ENCODE results near the gene GLP2R.

Gene GLP2R

GRCh38 chr17:9802294-9802693 is 23.4 kb upstream of the GLP2R start:
- H3K4me3 ChIP-seq (replicated peaks in 1 of 2; ENCODE audit: low read depth in 2 of 2, low read length in 2 of 2): no peak overlapping the region
- DNase-seq (ENCODE audit: low read depth in 2 of 2): no peak
- TF ChIP-seq CTCF (IDR thresholded peaks at IDR 0.05; ENCODE audit: low read depth, low read length): no peak

GRCh38 chr17:9802697-9803096 is 23.0 kb upstream of the GLP2R start:
- no peak overlapping the region for H3K4me3 ChIP-seq (replicated peaks in 1 of 2; ENCODE audit: low read depth in 2 of 2, low read length in 2 of 2)
- no peak for DNase-seq (ENCODE audit: low read depth in 2 of 2)
- TF ChIP-seq CTCF (IDR thresholded peaks at IDR 0.05; ENCODE audit: low read depth, low read length): no peak

- no peak overlapping the region for H3K4me3 ChIP-seq (replicated peaks in 1 of 2; ENCODE audit: low read depth in 2 of 2, low read length in 2 of 2)
- DNase-seq (ENCODE audit: low read depth in 2 of 2): no peak
- TF ChIP-seq CTCF (IDR thresholded peaks at IDR 0.05; ENCODE audit: low read depth, low read length): no peak
Observed at GRCh38 chr17:9805769-9806168, 20.0 kb upstream of the GLP2R start.

DNA sequence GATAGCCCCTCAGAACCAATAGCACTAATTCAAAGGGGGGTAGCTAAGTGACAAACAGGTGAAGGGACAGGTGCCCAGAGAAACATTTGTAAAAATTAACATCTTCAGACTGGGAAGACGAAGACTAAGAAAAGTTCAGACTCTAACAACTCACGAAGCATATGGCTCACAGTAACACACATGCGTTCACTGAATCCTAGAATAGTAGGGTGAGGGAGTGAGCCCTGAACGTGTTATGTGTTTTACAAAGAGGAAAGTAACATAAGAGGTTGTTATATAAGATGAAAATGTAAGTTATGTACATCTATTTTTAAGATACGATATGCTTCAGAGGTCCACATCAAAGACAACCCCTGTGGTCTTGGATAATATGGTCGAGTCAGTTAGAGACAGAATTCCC is 19.0 kb upstream of the GLP2R start:
- TF ChIP-seq CTCF (IDR thresholded peaks at IDR 0.05; ENCODE audit: low read depth, low read length): no peak

DNA sequence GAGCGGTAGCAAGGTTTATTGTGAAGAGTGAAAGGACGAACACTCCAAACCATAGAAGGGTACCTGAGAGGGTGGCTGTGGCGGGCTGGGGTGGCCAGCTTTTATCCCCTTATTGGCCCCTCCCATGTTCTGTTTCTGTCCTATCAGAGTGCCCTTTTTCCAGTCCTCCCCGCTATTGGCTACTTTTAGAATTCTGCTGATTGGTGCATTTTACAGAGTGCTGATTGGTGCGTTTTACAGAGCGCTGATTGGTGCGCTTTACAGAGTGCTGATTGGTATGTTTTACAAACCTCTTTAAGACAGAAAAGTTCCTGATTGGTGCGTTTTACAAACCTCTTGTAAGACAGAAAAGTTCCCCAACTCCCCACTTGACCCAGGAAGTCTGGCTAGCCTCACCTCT is 16.3 kb upstream of the GLP2R start:
- H3K4me3 ChIP-seq (replicated peaks in 1 of 2; ENCODE audit: low read depth in 2 of 2, low read length in 2 of 2): no peak overlapping the region
- TF ChIP-seq CTCF (IDR thresholded peaks at IDR 0.05; ENCODE audit: low read depth, low read length): no peak
- no peak for DNase-seq (ENCODE audit: low read depth in 2 of 2)

More for the DNA sequence above, 19.0 kb upstream of the GLP2R start:
- no peak for DNase-seq (ENCODE audit: low read depth in 2 of 2)
- H3K4me3 ChIP-seq (replicated peaks in 1 of 2; ENCODE audit: low read depth in 2 of 2, low read length in 2 of 2): no peak overlapping the region

- H3K4me3 ChIP-seq (replicated peaks in 1 of 2; ENCODE audit: low read depth in 2 of 2, low read length in 2 of 2): no peak overlapping the region
- no peak for DNase-seq (ENCODE audit: low read depth in 2 of 2)
- no peak for TF ChIP-seq CTCF (IDR thresholded peaks at IDR 0.05; ENCODE audit: low read depth, low read length)
Observed at GRCh38 chr17:9810100-9810949, 15.4 kb upstream of the GLP2R start.
